ENCODE measurements around the gene ZBTB18.

- no peak for TF ChIP-seq CTCF (IDR thresholded peaks at IDR 0.05; ENCODE audit: poor library complexity)
- TF ChIP-seq EZH2 (IDR thresholded peaks at IDR 0.05; ENCODE audit: borderline replicate concordance), result no peak
- TF ChIP-seq EZH2phosphoT487 (IDR thresholded peaks at IDR 0.05; ENCODE audit: low read depth, severe bottlenecking, unreplicated experiment), result no peak
Measured at GRCh38 chr1:244047621-244048255, 3.3 kb upstream of the ZBTB18 start.

Data from hepatocyte (in vitro differentiated cells).